Astrocyte (in vitro differentiated cells and primary cell): Measurements from ENCODE around the gene SPON1. TPM values are rescaled to one million over a fixed set of nuclear protein-coding genes. Genes with fewer than 3 reads are reported as not detected.

ENCODE experiments used
- DNase-seq: peaks from one replicate; pipeline ENCODE4 v3.0.0-alpha.2; 2010; ENCODE audit warnings: low read depth
- FAIRE-seq: peaks from 2 replicates; lab custom pipeline; 2011; peaks lifted over from hg19 to GRCh38; lab: Jason Lieb, UNC
- H2AFZ ChIP-seq: 2 replicates; pipeline ENCODE4 v1.6.0; 2012; ENCODE audit warnings: low read depth, low read length, inconsistent platforms
- H3K27ac ChIP-seq: 2 replicates; pipeline ENCODE4 v1.5.1; 2011; ENCODE audit warnings: low read depth, low read length, inconsistent platforms
- H3K27me3 ChIP-seq: 2 replicates; pipeline ENCODE4 v1.6.0; 2011; ENCODE audit warnings: low read length, inconsistent platforms; ENCODE audit not compliant: insufficient read depth
- H3K36me3 ChIP-seq: 2 replicates; pipeline ENCODE4 v1.5.1; 2011; ENCODE audit warnings: low read length, inconsistent platforms; ENCODE audit not compliant: insufficient read depth
- H3K4me1 ChIP-seq: 2 replicates; pipeline ENCODE4 v1.5.1; 2011; ENCODE audit warnings: low read length, inconsistent platforms; ENCODE audit not compliant: insufficient read depth
- H3K4me2 ChIP-seq: 2 replicates; pipeline ENCODE4 v1.6.0; 2012; ENCODE audit warnings: low read length, inconsistent platforms
- H3K4me3 ChIP-seq: 2 replicates; pipeline ENCODE4 v1.5.1; 2011; ENCODE audit warnings: low read depth, mild to moderate bottlenecking, low read length, inconsistent platforms; ENCODE audit not compliant: insufficient read depth
- H3K79me2 ChIP-seq: 2 replicates; pipeline ENCODE4 v1.6.0; 2012; ENCODE audit warnings: mild to moderate bottlenecking, low read length, inconsistent platforms; ENCODE audit not compliant: insufficient read depth
- H3K9ac ChIP-seq: 2 replicates; pipeline ENCODE4 v1.6.0; 2012; ENCODE audit warnings: mild to moderate bottlenecking, low read length, inconsistent platforms
- H3K9me3 ChIP-seq: 2 replicates; pipeline ENCODE4 v1.5.1; 2012; ENCODE audit warnings: low read depth, mild to moderate bottlenecking, low read length, inconsistent platforms; ENCODE audit not compliant: insufficient read depth
- H4K20me1 ChIP-seq: 2 replicates; pipeline ENCODE4 v1.6.0; 2012; ENCODE audit warnings: low read length, inconsistent platforms; ENCODE audit not compliant: insufficient read depth
- H3K27ac Mint-ChIP-seq: one replicate; pipeline ENCODE4 v1.8.0; 2021; ENCODE audit warnings: mild to moderate bottlenecking, mixed read lengths; ENCODE audit not compliant: unreplicated experiment
- H3K27me3 Mint-ChIP-seq: one replicate; pipeline ENCODE4 v1.8.0; 2021; ENCODE audit warnings: low read depth, mixed read lengths; ENCODE audit not compliant: unreplicated experiment
- H3K36me3 Mint-ChIP-seq: one replicate; pipeline ENCODE4 v1.8.0; 2021; ENCODE audit warnings: low read depth, mixed read lengths; ENCODE audit not compliant: unreplicated experiment
- H3K4me1 Mint-ChIP-seq: one replicate; pipeline ENCODE4 v1.8.0; 2021; ENCODE audit warnings: low read depth, mixed read lengths; ENCODE audit not compliant: unreplicated experiment
- H3K4me3 Mint-ChIP-seq: one replicate; pipeline ENCODE4 v1.8.0; 2021; ENCODE audit warnings: mild to moderate bottlenecking, moderate library complexity, mixed read lengths; ENCODE audit not compliant: unreplicated experiment
- H3K9me3 Mint-ChIP-seq: one replicate; pipeline ENCODE4 v1.8.0; 2021; ENCODE audit warnings: mild to moderate bottlenecking, mixed read lengths; ENCODE audit not compliant: unreplicated experiment
- EZH2 ChIP-seq: IDR thresholded peaks from 2 replicates; pipeline ENCODE4 v1.6.1; 2012; ENCODE audit warnings: mild to moderate bottlenecking, low read length, inconsistent platforms; ENCODE audit not compliant: insufficient read depth
- total RNA-seq: library from RNA; stranded (reverse); gene quantifications from 2 replicates; pipeline ENCODE4 v1.2.1, GENCODE V29; 2021
- TF ChIP-seq, protein P1 (sequence below): IDR thresholded peaks from 2 replicates; pipeline ENCODE4 v1.5.1; 2011; ENCODE audit warnings: low read depth, mild to moderate bottlenecking, inconsistent platforms, low read length, moderate library complexity; ENCODE audit not compliant: insufficient read depth

SPON1 gene
- total RNA-seq, 1 donor from 2014 or later = 2.0 TPM

DNA sequence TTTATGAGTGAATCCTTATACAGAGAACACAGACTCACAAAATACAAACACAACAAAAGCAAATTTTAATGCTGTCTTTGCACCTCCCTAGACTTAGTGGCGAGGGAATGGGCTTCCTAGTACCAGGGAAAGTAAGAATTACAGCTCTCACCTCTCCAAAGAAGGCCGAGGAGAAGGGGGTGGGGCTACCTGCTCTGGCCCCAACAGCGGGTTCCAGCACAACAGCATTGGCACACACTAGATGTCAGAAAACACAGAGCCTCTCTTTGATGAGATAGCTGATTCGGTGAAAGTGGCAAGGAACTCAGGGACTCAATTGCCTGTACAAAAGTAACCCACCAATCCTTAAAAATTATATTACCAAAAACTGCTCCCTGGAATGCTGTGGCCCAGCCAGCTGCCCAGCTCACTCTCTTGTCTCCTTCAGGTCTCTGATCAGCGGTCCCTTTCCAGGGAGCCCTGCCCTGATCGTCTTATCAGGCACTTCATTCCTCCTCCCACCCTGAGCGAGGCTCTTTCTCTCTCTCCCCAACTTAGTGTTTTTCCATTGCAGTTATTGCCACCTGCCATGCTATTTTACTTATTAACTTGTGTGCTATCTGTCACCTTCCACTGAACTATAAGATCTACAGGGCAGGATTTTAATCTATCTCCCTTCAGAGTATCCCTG, 30.7 kb downstream of the SPON1 start:
- Histone ChIP-seq H3K27me3 (no peaks in the 10 kb centered on the region), H3K4me1 (peaks cover 4% of the 10 kb centered on the region), H3K4me3 (no peak overlapping the region), H3K79me2 (no peaks in the 10 kb centered on the region), H3K27ac (no peak overlapping the region), H4K20me1 (no peaks in the 10 kb centered on the region), H3K4me2 (no peak overlapping the region), H2AFZ (no peak overlapping the region), H3K9me3 (no peaks in the 10 kb centered on the region), H3K9ac (no peak overlapping the region), H3K36me3 (no peaks in the 10 kb centered on the region)
- Mint-ChIP-seq H3K27ac (no peak overlapping the region), H3K36me3 (no peaks in the 10 kb centered on the region), H3K27me3 (peaks cover 9% of the 10 kb centered on the region), H3K4me3 (no peak overlapping the region), H3K4me1 (no peaks in the 10 kb centered on the region), H3K9me3 (no peaks in the 10 kb centered on the region)
- no peak for FAIRE-seq
- no peak for DNase-seq
- TF ChIP-seq, protein P1, sequence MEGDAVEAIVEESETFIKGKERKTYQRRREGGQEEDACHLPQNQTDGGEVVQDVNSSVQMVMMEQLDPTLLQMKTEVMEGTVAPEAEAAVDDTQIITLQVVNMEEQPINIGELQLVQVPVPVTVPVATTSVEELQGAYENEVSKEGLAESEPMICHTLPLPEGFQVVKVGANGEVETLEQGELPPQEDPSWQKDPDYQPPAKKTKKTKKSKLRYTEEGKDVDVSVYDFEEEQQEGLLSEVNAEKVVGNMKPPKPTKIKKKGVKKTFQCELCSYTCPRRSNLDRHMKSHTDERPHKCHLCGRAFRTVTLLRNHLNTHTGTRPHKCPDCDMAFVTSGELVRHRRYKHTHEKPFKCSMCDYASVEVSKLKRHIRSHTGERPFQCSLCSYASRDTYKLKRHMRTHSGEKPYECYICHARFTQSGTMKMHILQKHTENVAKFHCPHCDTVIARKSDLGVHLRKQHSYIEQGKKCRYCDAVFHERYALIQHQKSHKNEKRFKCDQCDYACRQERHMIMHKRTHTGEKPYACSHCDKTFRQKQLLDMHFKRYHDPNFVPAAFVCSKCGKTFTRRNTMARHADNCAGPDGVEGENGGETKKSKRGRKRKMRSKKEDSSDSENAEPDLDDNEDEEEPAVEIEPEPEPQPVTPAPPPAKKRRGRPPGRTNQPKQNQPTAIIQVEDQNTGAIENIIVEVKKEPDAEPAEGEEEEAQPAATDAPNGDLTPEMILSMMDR = no peak
- no peak for TF ChIP-seq EZH2

DNA sequence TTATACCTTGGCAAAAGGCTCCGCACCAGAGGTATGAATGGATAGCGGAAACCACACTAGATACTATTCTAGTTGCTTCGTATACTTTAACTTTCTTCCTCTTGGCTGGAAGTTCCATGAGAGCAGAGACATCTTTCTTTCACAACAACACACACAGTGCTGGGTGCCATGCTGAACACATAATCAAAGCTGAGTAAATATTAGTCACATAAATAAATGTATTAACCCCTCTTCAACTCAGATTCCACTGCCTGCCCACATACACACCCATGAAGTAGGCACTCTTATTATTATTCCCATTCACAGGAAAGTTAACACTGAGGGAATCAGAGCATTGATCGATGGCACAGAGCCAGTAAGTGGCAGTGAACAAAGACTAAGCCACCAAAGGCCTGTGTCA, 35.4 kb downstream of the SPON1 start:
- FAIRE-seq (no peak), DNase-seq (no peak)
- H3K27me3 ChIP-seq = no peaks in the 10 kb centered on the region
- no peaks in the 10 kb centered on the region for H3K4me1 ChIP-seq
- Mint-ChIP-seq H3K4me3 (no peak overlapping the region), H3K4me1 (no peaks in the 10 kb centered on the region), H3K9me3 (peaks cover 7% of the 10 kb centered on the region), H3K27ac (no peak overlapping the region), H3K36me3 (peaks cover 2% of the 10 kb centered on the region), H3K27me3 (no peaks in the 10 kb centered on the region)
- H3K27ac ChIP-seq = no peak overlapping the region
- H3K4me2 ChIP-seq = no peak overlapping the region
- no peak overlapping the region for H2AFZ ChIP-seq
- H3K36me3 ChIP-seq = no peaks in the 10 kb centered on the region
- no peak for TF ChIP-seq EZH2
- TF ChIP-seq, protein P1 = no peak
- H3K9me3 ChIP-seq = no peaks in the 10 kb centered on the region
- H3K79me2 ChIP-seq = no peaks in the 10 kb centered on the region
- no peak overlapping the region for H3K4me3 ChIP-seq
- H3K9ac ChIP-seq = no peak overlapping the region
- H4K20me1 ChIP-seq = no peaks in the 10 kb centered on the region

DNA sequence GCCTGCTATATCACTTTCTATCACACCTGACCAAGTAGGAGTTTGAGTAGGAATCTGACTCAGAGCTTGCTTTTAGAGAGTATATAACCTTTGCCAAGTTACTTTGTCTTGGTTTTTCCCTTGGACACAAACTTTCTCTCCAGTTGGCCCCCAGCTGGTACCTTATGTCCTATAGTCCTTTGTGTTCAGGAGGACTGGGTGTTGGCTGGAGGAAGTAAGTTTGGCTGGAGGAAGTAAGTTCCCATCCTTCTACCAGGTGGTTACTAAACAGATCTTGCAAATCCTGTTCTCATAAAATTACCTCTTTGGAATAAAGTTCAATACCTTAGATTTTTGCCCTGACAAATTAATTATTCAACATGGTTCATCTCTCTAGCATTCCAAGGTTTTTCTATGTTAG, 37.2 kb downstream of the SPON1 start:
- no peaks in the 10 kb centered on the region for H4K20me1 ChIP-seq
- H2AFZ ChIP-seq = no peak overlapping the region
- no peaks in the 10 kb centered on the region for H3K9me3 ChIP-seq
- peaks cover 2% of the 10 kb centered on the region for H3K36me3 Mint-ChIP-seq
- no peak overlapping the region for H3K27ac Mint-ChIP-seq
- peaks cover 7% of the 10 kb centered on the region for H3K9me3 Mint-ChIP-seq
- no peak overlapping the region for H3K4me3 ChIP-seq
- H3K27ac ChIP-seq = no peak overlapping the region
- H3K4me2 ChIP-seq = no peak overlapping the region
- no peaks in the 10 kb centered on the region for H3K4me1 ChIP-seq
- no peak overlapping the region for H3K4me3 Mint-ChIP-seq
- TF ChIP-seq EZH2 = no peak
- FAIRE-seq = no peak
- H3K4me1 Mint-ChIP-seq = no peaks in the 10 kb centered on the region
- no peaks in the 10 kb centered on the region for H3K79me2 ChIP-seq
- no peak overlapping the region for H3K9ac ChIP-seq
- no peaks in the 10 kb centered on the region for H3K27me3 Mint-ChIP-seq
- no peak for DNase-seq
- no peaks in the 10 kb centered on the region for H3K27me3 ChIP-seq
- no peaks in the 10 kb centered on the region for H3K36me3 ChIP-seq
